Body of pancreas (tissue), 4 donors: ENCODE results near the gene DNAI2.

Experiments
- POLR2A ChIP-seq, 3 donors: fragments of 450-650 bp; IDR thresholded peaks; one replicate each; pipeline ENCODE4 v1.6.1; 2016; ENCODE audit warnings: antibody characterized with exemption in 3 of 3, mild to moderate bottlenecking in 2 of 3
- TF ChIP-seq, protein P1 (sequence below), 7 experiments: fragments of 450-650 bp in 4 of 7; fragments of 200-600 bp in 3 of 7; sonication (generic) in 3 of 7; IDR thresholded peaks; one replicate each; pipeline ENCODE4 v1.5.1; 2016 to 2019; ENCODE audit warnings: antibody characterized with exemption in 7 of 7

DNA sequence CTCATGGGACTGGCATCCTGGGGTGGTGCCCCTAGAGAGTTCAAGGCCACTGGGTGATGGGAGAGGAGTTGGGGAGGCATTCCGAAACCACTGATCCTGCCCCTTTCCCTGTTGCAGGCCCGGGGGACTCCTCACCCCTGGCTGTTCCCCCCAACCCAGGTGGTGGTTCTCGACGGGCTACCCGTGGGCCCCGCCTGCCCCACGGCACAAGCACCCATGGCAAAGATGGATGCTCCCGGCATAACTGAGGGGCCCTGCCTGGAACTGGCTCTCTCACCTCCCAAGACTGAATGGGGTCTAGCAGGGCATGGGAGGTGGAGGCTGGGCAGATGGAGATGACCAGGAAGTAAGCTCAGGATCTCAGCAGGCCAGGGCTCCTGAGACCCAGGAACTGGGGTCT, 81.0 kb downstream of the DNAI2 start:
- TF ChIP-seq, protein P1, sequence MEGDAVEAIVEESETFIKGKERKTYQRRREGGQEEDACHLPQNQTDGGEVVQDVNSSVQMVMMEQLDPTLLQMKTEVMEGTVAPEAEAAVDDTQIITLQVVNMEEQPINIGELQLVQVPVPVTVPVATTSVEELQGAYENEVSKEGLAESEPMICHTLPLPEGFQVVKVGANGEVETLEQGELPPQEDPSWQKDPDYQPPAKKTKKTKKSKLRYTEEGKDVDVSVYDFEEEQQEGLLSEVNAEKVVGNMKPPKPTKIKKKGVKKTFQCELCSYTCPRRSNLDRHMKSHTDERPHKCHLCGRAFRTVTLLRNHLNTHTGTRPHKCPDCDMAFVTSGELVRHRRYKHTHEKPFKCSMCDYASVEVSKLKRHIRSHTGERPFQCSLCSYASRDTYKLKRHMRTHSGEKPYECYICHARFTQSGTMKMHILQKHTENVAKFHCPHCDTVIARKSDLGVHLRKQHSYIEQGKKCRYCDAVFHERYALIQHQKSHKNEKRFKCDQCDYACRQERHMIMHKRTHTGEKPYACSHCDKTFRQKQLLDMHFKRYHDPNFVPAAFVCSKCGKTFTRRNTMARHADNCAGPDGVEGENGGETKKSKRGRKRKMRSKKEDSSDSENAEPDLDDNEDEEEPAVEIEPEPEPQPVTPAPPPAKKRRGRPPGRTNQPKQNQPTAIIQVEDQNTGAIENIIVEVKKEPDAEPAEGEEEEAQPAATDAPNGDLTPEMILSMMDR (IDR thresholded peaks at IDR 0.05) = no peak
- no peak for TF ChIP-seq POLR2A (IDR thresholded peaks at IDR 0.05)
